ENCODE measurements around the gene TXNDC8.
"Not testable (repeated sequence)": the region's sequence is repeated elsewhere in the genome, so short reads cannot be mapped to it uniquely, and the experiment has no call there.

Gene TXNDC8

DNA sequence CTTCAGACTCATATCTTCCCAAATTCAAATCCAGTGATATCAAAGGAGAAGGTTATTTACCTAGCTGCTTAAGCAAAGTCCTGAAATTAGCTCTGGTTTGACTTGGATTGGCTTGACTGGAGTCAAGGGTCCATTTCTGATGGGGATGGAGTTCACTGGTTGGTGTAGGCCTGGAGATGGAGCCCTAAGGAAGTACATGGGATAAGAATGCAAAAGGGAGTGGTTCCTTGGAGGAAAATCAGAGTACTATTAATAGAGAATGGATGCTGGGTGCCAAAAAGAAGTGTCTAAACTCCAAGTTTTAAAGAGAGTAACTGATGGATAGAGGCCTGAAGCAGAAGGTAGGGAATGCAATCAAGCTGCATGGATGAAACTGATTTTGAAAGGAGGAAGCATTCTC, 13.8 kb downstream of the TXNDC8 start:
- no peak for DNase-seq

- DNase-seq, result no peak
Observed at GRCh38 chr9:110320651-110321445, 16.8 kb downstream of the TXNDC8 start.

- DNase-seq, result no peak
Observed at GRCh38 chr9:110319781-110320492, 17.7 kb downstream of the TXNDC8 start.

DNA sequence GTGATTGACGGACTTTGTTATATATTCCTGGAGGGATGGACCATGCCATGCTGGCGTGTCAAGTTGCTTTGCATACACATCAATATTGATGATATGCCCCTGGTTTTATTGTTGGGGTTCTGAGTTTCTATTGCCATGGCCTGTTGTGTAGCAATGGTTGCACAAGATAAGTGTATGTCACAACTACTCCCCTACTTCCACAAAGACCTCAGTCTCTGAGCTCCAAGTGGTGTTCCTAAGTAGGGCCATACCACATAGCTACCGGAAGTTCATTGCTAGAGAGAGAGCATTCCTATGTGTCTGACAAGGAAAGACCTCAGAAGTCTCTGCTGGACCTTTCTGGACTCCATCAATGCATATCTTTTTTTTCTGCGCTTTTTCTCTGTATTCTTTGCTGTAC, 19.8 kb downstream of the TXNDC8 start:
- no peak for DNase-seq

DNA sequence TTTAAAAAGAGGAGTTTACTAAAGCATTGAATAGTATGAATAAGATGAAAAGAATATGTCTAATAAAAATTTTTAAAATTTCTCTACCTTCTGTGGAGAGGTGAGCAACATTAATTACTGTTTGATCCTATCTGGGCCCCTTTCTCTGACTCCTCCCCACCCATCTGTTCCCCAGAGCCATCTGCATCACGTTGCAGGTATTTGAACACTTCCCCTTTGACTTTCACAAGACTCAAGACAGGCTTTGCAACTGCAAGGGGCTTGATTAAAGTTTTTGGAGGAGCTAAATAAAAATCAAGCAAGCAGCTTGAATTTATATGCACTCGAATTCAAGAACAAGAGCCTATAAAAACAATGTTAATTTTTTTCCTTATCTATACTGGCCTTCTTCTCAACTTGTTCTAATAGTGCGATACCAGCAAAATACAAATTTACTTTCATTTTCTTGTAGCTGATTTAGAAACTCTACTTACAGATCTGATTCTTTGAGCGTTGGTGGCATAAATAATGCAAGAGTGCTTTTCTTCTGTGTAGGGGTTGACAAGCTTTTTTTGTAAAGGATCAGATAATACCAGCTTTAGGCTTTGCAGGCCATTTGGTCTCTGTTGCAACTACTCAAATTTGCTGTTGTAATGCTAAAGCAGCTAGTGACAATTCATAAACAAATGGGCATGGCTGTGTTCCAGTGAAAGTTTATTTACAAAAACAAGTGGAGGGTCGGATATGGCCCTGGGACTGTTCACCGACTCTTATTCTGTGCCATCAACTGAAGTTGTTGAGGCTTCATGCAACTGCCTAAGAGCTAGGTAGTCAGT, 21.2 kb downstream of the TXNDC8 start:
- no peak for DNase-seq

- DNase-seq, result not testable (repeated sequence)
Observed at GRCh38 chr9:110311978-110312377, 25.7 kb downstream of the TXNDC8 start.

GRCh38 chr9:110309681-110310080, 28.0 kb downstream of the TXNDC8 start:
- DNase-seq, result no peak

DNA sequence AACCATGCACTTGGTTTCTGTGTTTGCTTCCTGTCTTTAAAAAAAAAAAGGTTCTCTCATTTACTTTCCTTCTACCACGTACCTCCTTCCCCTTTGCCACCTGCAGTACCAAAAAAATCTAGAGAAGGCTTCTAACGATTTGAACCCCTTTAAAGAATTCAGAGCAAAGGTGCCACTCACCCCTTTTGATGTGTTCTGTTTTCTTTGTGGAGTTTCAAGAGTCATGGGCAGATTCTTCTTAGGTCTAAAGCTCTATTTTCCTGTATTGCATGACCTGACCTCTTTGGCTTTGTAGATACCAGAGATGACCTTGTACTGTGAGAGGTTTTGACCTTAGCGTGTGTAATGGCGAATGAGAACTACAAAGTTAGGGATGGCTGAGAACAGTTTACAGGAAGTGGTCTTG, 29.0 kb downstream of the TXNDC8 start:
- no peak for DNase-seq

GRCh38 chr9:110307191-110307590, 30.5 kb downstream of the TXNDC8 start:
- no peak for DNase-seq

- DNase-seq, result no peak
Observed at GRCh38 chr9:110303133-110303532, 34.5 kb downstream of the TXNDC8 start.

GRCh38 chr9:110298043-110298605, 39.5 kb downstream of the TXNDC8 start:
- DNase-seq, result no peak

- DNase-seq, result no peak
Observed at GRCh38 chr9:110293248-110293647, 44.4 kb downstream of the TXNDC8 start.

DNA sequence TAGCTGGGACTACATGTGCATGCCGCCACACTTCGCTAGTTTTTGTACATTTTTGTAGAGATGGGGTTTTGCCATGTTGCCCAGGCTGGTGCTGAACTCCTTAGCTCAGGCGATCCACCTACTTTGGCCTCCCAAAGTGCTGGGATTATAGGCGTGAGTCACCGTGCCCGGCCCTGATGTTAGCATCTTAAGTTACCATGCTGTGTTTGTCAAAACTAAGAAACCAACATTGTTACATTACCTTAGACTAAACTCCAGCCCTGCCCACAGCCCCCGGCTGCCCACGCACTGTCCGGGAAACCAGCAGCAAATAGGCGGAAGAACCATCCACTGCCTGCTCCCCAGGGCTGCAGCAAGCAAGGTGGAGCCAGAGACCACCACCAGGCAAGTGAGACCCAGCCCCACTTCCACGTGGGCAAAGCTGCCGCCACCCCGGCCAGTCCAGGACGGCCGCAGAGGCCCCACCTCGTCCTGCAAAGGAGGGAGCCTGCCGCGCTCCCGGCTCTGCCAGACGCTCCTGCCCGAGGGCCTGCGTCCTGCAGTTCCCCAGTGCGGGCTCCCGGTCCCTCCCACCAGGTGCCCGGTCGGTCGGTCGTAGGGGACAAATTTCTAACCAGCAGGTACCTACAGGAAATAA, 45.6 kb downstream of the TXNDC8 start:
- DNase-seq, result no peak

- no peak for DNase-seq
Observed at GRCh38 chr9:110290001-110290400, 47.7 kb downstream of the TXNDC8 start.

GRCh38 chr9:110288503-110288902, 49.2 kb downstream of the TXNDC8 start:
- DNase-seq, result no peak

GRCh38 chr9:110287289-110287680, 50.4 kb downstream of the TXNDC8 start:
- no peak for DNase-seq

DNA sequence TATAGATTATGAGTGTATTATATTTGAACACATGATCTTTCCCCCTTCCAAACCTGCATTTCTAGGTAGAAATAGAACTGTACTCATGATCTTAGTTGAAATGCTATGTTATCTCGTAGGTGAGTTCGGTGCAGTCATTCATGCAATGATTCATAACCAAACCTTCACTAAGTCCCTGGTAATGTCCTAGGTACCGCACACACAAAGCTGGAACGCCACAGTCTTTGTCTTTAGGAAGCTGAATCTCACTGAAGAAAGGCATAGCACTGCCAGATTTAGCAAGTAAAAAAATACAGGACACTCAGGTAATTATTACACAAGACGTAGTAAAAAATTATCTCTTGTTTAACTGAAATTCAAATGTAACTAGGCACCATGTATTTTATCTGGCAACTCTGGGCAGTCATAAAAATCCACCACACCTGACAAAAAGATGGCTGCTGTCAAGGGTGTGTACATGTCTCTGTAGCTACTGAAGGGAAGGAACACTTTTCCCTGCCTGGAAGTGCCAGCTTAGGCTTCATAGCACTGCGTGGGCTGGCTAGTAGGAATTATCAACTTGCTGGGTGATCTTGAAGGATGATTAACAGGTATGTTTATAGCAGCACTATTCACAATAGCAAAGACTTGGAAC, 53.3 kb downstream of the TXNDC8 start:
- DNase-seq, result no peak

DNA sequence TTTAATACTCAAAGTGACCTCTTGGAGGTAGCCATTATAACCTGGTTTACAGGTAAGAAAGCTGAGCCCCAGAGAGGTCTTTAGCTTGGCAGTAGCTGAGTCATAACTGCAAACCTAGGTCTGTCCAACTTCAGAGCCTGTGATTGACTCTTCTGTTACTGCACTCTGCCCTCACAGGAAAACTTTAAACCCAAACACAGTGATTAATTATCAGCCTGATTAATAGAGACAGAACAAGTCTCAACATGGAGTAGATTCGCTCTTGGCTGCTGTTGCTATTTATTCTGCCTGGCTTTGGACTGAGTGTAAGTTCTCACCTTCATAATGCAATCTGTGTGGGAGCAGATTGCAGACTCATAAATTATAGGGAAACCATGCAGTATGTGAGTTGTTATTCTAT, 53.9 kb downstream of the TXNDC8 start:
- no peak for DNase-seq

GRCh38 chr9:110282739-110283081, 55.0 kb downstream of the TXNDC8 start:
- DNase-seq, result no peak

- DNase-seq, result no peak
Observed at GRCh38 chr9:110282018-110282738, 55.5 kb downstream of the TXNDC8 start.

DNA sequence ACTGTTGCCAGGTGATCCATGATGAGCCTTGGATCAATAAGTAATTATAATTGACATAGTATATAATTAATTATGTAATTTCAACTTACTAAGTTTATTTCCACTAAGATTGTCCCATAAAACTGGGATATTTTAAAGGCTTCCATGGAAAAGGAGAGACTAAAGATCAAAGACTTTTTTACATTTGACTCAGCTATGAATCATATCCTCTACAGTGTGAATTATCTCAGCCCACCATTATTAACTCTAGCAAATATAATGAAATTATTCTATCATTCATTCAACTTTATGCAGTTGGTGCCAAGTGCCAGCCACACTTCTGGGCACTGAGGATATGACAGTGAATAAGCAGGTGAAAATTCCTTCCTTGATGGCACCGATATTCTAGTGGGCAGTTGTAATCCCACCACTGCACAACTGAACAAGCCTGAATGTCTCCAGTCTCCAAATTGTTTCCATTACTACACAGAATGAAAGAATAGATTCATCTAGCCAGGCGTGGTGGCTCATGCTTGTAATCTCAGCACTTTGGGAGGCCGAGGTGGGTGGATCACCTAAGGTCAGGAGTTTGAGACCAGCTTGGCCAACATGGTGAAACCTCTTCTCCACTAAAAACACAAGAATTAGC, 59.5 kb downstream of the TXNDC8 start:
- DNase-seq, result no peak
